22Rv1 (cell line): Measurements from ENCODE around the gene NLRP4.

ENCODE experiments used
- H3K27ac ChIP-seq: fragments of 450-650 bp; 2 replicates; pipeline ENCODE4 v1.5.1; 2017
- ZFX ChIP-seq: fragments of 450-650 bp; IDR thresholded peaks from 2 replicates; pipeline ENCODE4 v1.6.1; 2017; ENCODE audit warnings: antibody characterized with exemption, borderline replicate concordance
- TF ChIP-seq, protein P1 (sequence below): fragments of 450-650 bp; IDR thresholded peaks from 2 replicates; pipeline ENCODE4 v1.5.1; 2017; ENCODE audit warnings: mild to moderate bottlenecking

The NLRP4 gene

DNA sequence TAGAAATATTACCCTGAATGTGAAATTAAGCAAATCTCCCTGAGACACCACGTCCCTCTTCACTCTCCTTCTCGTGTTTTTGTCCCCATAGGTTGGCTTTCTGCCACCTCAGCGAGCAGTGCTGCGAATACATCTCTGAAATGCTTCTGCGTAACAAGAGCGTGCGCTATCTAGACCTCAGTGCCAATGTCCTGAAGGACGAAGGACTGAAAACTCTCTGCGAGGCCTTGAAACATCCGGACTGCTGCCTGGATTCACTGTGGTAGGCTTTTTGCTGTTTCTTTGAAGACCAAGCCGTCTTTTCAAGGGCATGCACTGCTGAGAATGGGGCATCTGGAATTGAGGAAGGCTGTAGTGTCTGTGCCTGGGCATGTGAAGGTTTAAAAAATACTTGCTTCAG lies 34.4 kb downstream of the NLRP4 start:
- no peak overlapping the region for H3K27ac ChIP-seq
- TF ChIP-seq, protein P1, sequence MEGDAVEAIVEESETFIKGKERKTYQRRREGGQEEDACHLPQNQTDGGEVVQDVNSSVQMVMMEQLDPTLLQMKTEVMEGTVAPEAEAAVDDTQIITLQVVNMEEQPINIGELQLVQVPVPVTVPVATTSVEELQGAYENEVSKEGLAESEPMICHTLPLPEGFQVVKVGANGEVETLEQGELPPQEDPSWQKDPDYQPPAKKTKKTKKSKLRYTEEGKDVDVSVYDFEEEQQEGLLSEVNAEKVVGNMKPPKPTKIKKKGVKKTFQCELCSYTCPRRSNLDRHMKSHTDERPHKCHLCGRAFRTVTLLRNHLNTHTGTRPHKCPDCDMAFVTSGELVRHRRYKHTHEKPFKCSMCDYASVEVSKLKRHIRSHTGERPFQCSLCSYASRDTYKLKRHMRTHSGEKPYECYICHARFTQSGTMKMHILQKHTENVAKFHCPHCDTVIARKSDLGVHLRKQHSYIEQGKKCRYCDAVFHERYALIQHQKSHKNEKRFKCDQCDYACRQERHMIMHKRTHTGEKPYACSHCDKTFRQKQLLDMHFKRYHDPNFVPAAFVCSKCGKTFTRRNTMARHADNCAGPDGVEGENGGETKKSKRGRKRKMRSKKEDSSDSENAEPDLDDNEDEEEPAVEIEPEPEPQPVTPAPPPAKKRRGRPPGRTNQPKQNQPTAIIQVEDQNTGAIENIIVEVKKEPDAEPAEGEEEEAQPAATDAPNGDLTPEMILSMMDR: no peak
- TF ChIP-seq ZFX: no peak

DNA sequence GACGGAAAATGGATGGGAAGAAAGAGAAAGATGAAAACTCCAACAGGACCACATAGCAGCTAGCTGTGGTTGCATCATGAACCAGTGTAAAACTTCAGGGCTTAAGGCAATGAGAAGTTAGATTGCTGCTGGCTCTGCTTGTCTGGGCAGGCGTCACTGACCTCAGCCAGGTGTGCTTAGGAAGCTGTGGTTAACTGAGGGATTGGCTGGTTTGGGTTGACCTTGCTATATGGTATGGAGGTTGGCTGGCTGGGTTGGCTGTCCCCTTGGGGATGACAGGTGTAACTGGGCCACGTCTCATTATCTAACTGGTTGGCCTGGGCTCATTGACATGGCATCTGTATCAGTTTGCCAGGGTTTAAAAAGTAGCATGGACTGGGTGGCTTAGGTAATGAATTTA lies 40.9 kb downstream of the NLRP4 start:
- no peak overlapping the region for H3K27ac ChIP-seq

DNA sequence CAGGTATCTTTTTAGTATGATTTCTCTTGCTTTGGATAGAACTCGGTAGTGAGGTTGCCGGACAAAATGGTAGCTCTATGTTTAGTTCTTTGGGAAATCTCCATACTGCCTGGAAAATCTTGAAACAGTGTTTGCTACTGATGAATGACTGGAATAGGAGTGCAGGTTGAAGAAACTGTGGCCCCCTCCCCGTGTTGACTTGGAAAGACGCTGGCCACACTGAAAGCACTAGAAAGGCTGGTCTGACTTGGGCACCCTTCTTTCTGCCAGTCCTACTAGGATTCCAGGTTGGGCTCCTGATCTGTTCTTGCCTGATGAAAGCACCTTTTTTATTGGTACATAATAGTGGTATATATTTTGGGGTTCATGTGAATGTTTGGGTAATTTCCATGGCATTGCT lies 46.3 kb downstream of the NLRP4 start:
- TF ChIP-seq ZFX: no peak
- TF ChIP-seq, protein P1: no peak

More for the DNA sequence above, 40.9 kb downstream of the NLRP4 start:
- TF ChIP-seq ZFX: no peak
- TF ChIP-seq, protein P1: no peak

DNA sequence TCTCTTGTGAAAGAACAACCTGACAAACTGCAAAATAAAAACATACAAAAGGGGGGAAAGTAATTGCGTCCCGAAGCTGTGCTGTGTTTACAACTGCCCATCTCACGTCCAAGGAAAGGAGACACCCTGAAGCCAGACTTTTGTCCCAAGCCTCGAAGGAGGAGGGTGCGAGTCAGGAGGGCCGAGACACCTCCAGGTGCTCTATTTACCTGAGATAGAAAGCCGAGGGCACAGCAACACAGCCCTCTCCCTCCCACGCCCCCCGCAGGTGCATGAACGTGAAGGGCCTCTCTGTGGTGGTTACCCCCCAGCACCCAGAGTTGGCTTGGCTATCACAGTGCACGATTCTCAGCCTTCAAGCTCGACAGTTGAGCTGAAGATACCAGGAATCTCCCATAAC lies 62.6 kb downstream of the NLRP4 start:
- no peak overlapping the region for H3K27ac ChIP-seq
- no peak for TF ChIP-seq ZFX
- TF ChIP-seq, protein P1: no peak

More for the DNA sequence above, 46.3 kb downstream of the NLRP4 start:
- H3K27ac ChIP-seq: no peak overlapping the region

DNA sequence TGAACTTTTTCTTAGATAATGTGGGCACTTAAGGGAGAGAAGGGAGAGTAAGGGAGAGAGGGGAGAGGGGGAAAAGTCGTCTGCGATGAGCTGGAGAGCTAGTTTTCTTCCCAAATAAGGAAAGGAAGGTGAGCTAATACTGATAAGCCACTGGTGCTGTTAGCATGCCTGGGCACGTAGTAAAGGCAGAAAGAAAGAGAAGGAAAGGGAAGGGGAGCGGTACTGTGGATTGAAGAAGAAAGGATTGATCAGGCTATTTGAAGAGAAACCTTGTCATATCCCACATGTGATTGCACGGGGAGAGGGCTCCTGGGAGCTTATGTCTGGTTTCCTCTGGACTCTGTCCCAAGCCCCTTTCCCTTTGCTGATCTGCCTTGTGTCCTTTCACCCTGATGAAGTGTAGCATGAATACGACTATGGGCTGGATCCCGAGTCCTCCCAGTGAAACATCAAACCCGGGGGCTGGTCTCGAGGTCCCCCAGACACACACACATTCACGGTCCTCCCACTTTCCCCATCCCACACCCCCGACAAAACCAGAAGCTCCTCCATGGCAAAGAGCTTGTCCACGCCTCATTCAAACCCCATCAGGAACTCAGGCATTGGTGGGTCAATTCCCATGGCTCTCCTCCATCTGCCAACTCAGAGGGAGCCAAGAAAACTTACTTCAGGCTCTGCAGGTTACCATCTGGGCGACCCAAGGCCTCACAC lies 65.2 kb downstream of the NLRP4 start:
- H3K27ac ChIP-seq: no peak overlapping the region
- TF ChIP-seq ZFX: no peak
- TF ChIP-seq, protein P1: no peak

DNA sequence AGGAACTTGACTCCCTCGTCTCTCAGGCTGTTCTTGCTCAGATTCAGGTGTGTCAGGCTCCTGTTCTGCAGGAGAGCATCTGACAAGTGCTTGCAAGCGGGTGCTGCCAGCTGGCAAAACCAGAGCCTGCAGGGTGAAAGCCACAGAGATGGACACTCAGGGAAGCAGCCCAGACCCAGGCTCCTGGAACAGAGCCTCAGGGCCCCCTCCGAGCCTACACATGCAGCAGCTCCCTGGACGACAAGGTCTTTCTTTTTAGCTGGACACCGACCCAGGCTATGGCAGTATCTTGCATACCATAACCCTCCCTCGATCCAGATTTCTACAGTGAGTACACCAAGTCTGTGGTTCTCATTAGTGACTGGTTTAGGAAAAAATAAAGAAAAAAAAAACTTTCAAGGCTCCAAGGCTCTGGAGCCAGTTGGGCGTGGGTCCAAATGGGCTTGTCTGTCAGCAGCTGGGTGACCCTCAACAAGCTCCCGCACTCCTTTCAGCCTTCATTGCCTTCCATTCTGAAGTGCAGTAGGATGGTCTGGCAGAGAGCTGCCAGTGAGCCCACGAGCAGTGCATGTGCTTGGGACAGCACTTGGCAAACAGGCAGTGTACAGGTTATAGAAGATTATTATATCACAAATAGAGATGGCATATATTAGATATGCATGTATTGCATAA lies 65.9 kb downstream of the NLRP4 start:
- no peak overlapping the region for H3K27ac ChIP-seq
- TF ChIP-seq ZFX: no peak
- TF ChIP-seq, protein P1: no peak

DNA sequence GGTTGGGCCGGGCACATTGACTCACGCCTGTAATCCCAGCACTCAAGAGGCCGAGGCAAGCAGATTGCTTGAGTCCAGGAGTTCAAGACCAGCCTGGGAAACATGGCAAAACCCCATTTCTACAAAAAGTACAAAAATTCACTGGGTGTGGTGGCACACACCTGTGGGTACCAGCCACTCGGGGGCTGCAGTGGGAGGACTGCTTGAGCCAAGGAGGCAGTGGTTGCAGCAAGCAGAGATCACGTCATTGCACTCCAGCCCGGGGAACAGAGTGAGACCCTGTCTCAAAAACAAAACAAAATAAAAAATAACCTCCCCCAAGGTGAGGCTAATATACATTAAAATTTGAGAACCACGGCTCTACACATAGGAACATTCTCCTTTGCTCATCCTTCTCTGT lies 70.9 kb downstream of the NLRP4 start:
- no peak overlapping the region for H3K27ac ChIP-seq
- no peak for TF ChIP-seq ZFX
- TF ChIP-seq, protein P1: no peak
